ENCODE results near the gene AFM. TPM values are rescaled to one million over a fixed set of nuclear protein-coding genes. Genes with fewer than 3 reads are reported as not detected.

Gene AFM
- total and polyA plus RNA-seq, 2 of the 8 experiments (the other 6 are each of a cell fraction or from before 2014, with no cell fraction given), result not detected

DNA sequence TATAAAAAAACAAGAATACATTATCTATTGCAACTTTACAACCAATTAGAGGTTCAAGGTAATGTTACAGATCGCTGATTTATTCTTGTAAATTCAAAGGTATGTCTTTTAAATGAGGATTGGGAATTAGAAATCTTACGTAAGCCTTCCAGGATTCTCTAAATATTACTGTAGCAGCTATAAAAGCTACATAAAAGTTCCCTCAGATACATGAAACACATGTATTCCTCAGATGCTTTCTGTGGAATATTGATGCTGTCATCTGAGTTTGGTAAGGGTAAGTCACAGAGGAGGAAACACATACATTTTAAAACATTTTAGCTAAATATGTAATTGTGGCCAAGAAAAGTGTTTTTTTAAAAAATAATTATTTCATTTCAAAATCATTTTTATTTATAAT is 42.1 kb upstream of the AFM start (continued):
- TF ChIP-seq, protein P1, sequence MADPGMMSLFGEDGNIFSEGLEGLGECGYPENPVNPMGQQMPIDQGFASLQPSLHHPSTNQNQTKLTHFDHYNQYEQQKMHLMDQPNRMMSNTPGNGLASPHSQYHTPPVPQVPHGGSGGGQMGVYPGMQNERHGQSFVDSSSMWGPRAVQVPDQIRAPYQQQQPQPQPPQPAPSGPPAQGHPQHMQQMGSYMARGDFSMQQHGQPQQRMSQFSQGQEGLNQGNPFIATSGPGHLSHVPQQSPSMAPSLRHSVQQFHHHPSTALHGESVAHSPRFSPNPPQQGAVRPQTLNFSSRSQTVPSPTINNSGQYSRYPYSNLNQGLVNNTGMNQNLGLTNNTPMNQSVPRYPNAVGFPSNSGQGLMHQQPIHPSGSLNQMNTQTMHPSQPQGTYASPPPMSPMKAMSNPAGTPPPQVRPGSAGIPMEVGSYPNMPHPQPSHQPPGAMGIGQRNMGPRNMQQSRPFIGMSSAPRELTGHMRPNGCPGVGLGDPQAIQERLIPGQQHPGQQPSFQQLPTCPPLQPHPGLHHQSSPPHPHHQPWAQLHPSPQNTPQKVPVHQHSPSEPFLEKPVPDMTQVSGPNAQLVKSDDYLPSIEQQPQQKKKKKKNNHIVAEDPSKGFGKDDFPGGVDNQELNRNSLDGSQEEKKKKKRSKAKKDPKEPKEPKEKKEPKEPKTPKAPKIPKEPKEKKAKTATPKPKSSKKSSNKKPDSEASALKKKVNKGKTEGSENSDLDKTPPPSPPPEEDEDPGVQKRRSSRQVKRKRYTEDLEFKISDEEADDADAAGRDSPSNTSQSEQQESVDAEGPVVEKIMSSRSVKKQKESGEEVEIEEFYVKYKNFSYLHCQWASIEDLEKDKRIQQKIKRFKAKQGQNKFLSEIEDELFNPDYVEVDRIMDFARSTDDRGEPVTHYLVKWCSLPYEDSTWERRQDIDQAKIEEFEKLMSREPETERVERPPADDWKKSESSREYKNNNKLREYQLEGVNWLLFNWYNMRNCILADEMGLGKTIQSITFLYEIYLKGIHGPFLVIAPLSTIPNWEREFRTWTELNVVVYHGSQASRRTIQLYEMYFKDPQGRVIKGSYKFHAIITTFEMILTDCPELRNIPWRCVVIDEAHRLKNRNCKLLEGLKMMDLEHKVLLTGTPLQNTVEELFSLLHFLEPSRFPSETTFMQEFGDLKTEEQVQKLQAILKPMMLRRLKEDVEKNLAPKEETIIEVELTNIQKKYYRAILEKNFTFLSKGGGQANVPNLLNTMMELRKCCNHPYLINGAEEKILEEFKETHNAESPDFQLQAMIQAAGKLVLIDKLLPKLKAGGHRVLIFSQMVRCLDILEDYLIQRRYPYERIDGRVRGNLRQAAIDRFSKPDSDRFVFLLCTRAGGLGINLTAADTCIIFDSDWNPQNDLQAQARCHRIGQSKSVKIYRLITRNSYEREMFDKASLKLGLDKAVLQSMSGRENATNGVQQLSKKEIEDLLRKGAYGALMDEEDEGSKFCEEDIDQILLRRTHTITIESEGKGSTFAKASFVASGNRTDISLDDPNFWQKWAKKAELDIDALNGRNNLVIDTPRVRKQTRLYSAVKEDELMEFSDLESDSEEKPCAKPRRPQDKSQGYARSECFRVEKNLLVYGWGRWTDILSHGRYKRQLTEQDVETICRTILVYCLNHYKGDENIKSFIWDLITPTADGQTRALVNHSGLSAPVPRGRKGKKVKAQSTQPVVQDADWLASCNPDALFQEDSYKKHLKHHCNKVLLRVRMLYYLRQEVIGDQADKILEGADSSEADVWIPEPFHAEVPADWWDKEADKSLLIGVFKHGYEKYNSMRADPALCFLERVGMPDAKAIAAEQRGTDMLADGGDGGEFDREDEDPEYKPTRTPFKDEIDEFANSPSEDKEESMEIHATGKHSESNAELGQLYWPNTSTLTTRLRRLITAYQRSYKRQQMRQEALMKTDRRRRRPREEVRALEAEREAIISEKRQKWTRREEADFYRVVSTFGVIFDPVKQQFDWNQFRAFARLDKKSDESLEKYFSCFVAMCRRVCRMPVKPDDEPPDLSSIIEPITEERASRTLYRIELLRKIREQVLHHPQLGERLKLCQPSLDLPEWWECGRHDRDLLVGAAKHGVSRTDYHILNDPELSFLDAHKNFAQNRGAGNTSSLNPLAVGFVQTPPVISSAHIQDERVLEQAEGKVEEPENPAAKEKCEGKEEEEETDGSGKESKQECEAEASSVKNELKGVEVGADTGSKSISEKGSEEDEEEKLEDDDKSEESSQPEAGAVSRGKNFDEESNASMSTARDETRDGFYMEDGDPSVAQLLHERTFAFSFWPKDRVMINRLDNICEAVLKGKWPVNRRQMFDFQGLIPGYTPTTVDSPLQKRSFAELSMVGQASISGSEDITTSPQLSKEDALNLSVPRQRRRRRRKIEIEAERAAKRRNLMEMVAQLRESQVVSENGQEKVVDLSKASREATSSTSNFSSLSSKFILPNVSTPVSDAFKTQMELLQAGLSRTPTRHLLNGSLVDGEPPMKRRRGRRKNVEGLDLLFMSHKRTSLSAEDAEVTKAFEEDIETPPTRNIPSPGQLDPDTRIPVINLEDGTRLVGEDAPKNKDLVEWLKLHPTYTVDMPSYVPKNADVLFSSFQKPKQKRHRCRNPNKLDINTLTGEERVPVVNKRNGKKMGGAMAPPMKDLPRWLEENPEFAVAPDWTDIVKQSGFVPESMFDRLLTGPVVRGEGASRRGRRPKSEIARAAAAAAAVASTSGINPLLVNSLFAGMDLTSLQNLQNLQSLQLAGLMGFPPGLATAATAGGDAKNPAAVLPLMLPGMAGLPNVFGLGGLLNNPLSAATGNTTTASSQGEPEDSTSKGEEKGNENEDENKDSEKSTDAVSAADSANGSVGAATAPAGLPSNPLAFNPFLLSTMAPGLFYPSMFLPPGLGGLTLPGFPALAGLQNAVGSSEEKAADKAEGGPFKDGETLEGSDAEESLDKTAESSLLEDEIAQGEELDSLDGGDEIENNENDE (IDR thresholded peaks at IDR 0.05; ENCODE audit: insufficient replicate concordance, low read length), result no peak
